AG04450 (cell line): ENCODE data around the gene RPH3AL. TPM values are rescaled to one million over a fixed set of nuclear protein-coding genes. Genes with fewer than 3 reads are reported as not detected.
"Not testable (repeated sequence)": the region's sequence is repeated elsewhere in the genome, so short reads cannot be mapped to it uniquely, and the experiment has no call there.

Experiments used
- CTCF ChIA-PET: fragments of 300-600, 350-600 bp; formaldehyde crosslinking; extraction: SDS; loops from one replicate; lab custom pipeline; 2022; ENCODE audit warnings: antibody characterized with exemption, inconsistent platforms; lab: Charles Lee
- POLR2A ChIA-PET: fragments of 350-600 bp; formaldehyde crosslinking; extraction: SDS; loops from one replicate; lab custom pipeline; 2021; ENCODE audit warnings: antibody characterized with exemption, inconsistent platforms; lab: Yijun Ruan, JAX
- DNase-seq: peaks from one replicate; pipeline ENCODE4 v3.0.0-alpha.2; 2011; ENCODE audit warnings: low read depth, low spot score
- H3K27ac ChIP-seq: one replicate; pipeline ENCODE4 v1.5.1; 2012; ENCODE audit warnings: low read depth, low read length, control low read depth
- H3K27me3 ChIP-seq: one replicate; pipeline ENCODE4 v1.6.0; 2012; ENCODE audit warnings: low read length; ENCODE audit not compliant: control insufficient read depth, insufficient read depth
- H3K4me3 ChIP-seq: 2 replicates; pipeline ENCODE4 v1.5.1; 2011; ENCODE audit warnings: mild to moderate bottlenecking, low read depth, low read length, control low read depth
- H3K9me3 ChIP-seq: 2 replicates; pipeline ENCODE4 v1.5.1; 2012; ENCODE audit warnings: low read length; ENCODE audit not compliant: control insufficient read depth, insufficient read depth
- polyA plus RNA-seq: library from polyadenylated mRNA; depleted of rRNA; stranded (reverse); fragments of >200 nt; gene quantifications from 2 replicates; pipeline ENCODE4 v1.2.3, GENCODE V29; 2011
- TF ChIP-seq, protein P1 (sequence below): IDR thresholded peaks from 2 replicates; pipeline ENCODE4 v1.5.1; 2011; ENCODE audit warnings: low read depth, low read length, control low read depth, inconsistent platforms

Gene RPH3AL
- polyA plus RNA-seq, 1 experiment = 1.3 TPM

- Histone ChIP-seq H3K9me3 (peaks cover 18% of the 10 kb centered on the region; the same call in 1 of the 2 replicates), H3K27me3 (peaks cover 7% of the 10 kb centered on the region), H3K27ac (no peak overlapping the region), H3K4me3 (no peak overlapping the region)
- ChIA-PET CTCF (no interaction called here), POLR2A (no interaction called here)
- no peak for DNase-seq
- TF ChIP-seq, protein P1, sequence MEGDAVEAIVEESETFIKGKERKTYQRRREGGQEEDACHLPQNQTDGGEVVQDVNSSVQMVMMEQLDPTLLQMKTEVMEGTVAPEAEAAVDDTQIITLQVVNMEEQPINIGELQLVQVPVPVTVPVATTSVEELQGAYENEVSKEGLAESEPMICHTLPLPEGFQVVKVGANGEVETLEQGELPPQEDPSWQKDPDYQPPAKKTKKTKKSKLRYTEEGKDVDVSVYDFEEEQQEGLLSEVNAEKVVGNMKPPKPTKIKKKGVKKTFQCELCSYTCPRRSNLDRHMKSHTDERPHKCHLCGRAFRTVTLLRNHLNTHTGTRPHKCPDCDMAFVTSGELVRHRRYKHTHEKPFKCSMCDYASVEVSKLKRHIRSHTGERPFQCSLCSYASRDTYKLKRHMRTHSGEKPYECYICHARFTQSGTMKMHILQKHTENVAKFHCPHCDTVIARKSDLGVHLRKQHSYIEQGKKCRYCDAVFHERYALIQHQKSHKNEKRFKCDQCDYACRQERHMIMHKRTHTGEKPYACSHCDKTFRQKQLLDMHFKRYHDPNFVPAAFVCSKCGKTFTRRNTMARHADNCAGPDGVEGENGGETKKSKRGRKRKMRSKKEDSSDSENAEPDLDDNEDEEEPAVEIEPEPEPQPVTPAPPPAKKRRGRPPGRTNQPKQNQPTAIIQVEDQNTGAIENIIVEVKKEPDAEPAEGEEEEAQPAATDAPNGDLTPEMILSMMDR = no peak
Measured at GRCh38 chr17:206941-207560, 145.6 kb downstream of the RPH3AL start.

GRCh38 chr17:206484-206883, 146.1 kb downstream of the RPH3AL start:
- CTCF ChIA-PET, POLR2A ChIA-PET, H3K27ac ChIP-seq: not testable (repeated sequence)

GRCh38 chr17:205817-206216, 146.8 kb downstream of the RPH3AL start:
- no peak for DNase-seq
- H3K9me3 ChIP-seq = peaks cover 18% of the 10 kb centered on the region; the same call in 1 of the 2 replicates
- TF ChIP-seq, protein P1 = no peak
- H3K27me3 ChIP-seq = peaks cover 7% of the 10 kb centered on the region
- ChIA-PET POLR2A (no interaction called here), CTCF (no interaction called here)
- no peak overlapping the region for H3K27ac ChIP-seq
- H3K4me3 ChIP-seq = no peak overlapping the region

More at GRCh38 chr17:206484-206883, 146.1 kb downstream of the RPH3AL start:
- DNase-seq, H3K27me3 ChIP-seq, H3K4me3 ChIP-seq: not testable (repeated sequence)
- H3K9me3 ChIP-seq = peaks cover 18% of the 10 kb centered on the region; the same call in 1 of the 2 replicates

GRCh38 chr17:205148-205669, 147.4 kb downstream of the RPH3AL start:
- Histone ChIP-seq H3K27ac (no peak overlapping the region), H3K27me3 (peaks cover 9% of the 10 kb centered on the region), H3K9me3 (peaks cover 18% of the 10 kb centered on the region; the same call in 1 of the 2 replicates), H3K4me3 (no peak overlapping the region)
- ChIA-PET CTCF (no interaction called here), POLR2A (no interaction called here)
- no peak for DNase-seq
- TF ChIP-seq, protein P1 = no peak

- no peak overlapping the region for H3K4me3 ChIP-seq
- H3K27ac ChIP-seq = no peak overlapping the region
- TF ChIP-seq, protein P1 = no peak
- CTCF ChIA-PET = no interaction called here
- peaks cover 18% of the 10 kb centered on the region; the same call in 1 of the 2 replicates for H3K9me3 ChIP-seq
- H3K27me3 ChIP-seq = peaks cover 13% of the 10 kb centered on the region
- no peak for DNase-seq
- POLR2A ChIA-PET = no interaction called here
Measured at GRCh38 chr17:204427-205147, 148.0 kb downstream of the RPH3AL start.
